HepG2 (cell line): ENCODE data around the gene TPM2. TPM values are rescaled to one million over a fixed set of nuclear protein-coding genes. Genes with fewer than 3 reads are reported as not detected.

Experiments
- FOXM1 ChIP-seq: sonication (generic); formaldehyde crosslinking; IDR thresholded peaks from 2 replicates; pipeline ENCODE4 v1.5.0; 2020; ENCODE audit warnings: missing genetic modification reagents
- MED8 ChIP-seq: sonication (generic); formaldehyde crosslinking; IDR thresholded peaks from 2 replicates; pipeline ENCODE4 v1.8.1; 2023; ENCODE audit warnings: mild to moderate bottlenecking, missing genetic modification reagents; ENCODE audit not compliant: insufficient replicate concordance
- MTA1 ChIP-seq: sonication (generic); formaldehyde crosslinking; IDR thresholded peaks from 2 replicates; pipeline ENCODE4 v1.4.0; 2020; ENCODE audit warnings: missing genetic modification reagents, mild to moderate bottlenecking, borderline replicate concordance
- PCBP2 ChIP-seq: fragments of 200-400 bp; formaldehyde crosslinking; optimal IDR thresholded peaks from 2 replicates; pipeline ENCODE3; 2018; ENCODE audit warnings: low read length, low read depth; ENCODE audit not compliant: poor library complexity, severe bottlenecking
- TRAFD1 ChIP-seq: sonication (generic); formaldehyde crosslinking; IDR thresholded peaks from 2 replicates; pipeline ENCODE4 v1.5.1; 2020; ENCODE audit warnings: missing genetic modification reagents, mild to moderate bottlenecking, borderline replicate concordance
- ZBTB25 ChIP-seq: IDR thresholded peaks from 2 replicates; pipeline ENCODE4 v1.6.1; 2018; ENCODE audit warnings: missing genetic modification reagents
- ZBTB26 ChIP-seq: IDR thresholded peaks from 2 replicates; pipeline ENCODE4 v1.6.1; 2016; ENCODE audit warnings: missing compliant biosample characterization, missing genetic modification reagents, borderline replicate concordance
- ZBTB40 ChIP-seq, 2 experiments: fragments of 450-650 bp in 1 of 2; sonication (generic) in 1 of 2; formaldehyde crosslinking in 1 of 2; IDR thresholded peaks; 2 replicates each; pipeline versions ENCODE4 v1.6.1 to v1.8.0; 2016 to 2022; ENCODE audit warnings: antibody characterized with exemption in 1 of 2, mild to moderate bottlenecking in 1 of 2, missing genetic modification reagents in 1 of 2
- ZKSCAN5 ChIP-seq: sonication (generic); formaldehyde crosslinking; IDR thresholded peaks from 2 replicates; pipeline ENCODE4 v1.5.1; 2020; ENCODE audit warnings: mild to moderate bottlenecking, missing genetic modification reagents
- ZSCAN31 ChIP-seq: sonication (generic); formaldehyde crosslinking; IDR thresholded peaks from 2 replicates; pipeline ENCODE4 v1.5.0; 2020; ENCODE audit warnings: low read depth, mild to moderate bottlenecking, missing genetic modification reagents
- polyA plus RNA-seq, 8 experiments: library from polyadenylated mRNA; depleted of rRNA in 3 of 8; stranded (reverse) in 7 of 8; unstranded in 1 of 8; fragments of >200 nt; fragmentation: Illumina TruSeq in 4 of 8; extraction: Trizol in 4 of 8; gene quantifications; 2 replicates each; pipeline versions ENCODE4 v1.2.1 to v1.2.3, GENCODE V29; 2011 to 2016; ENCODE audit warnings: low read depth in 4 of 8, missing spikeins in 1 of 8, mixed read lengths in 1 of 8; ENCODE audit not compliant: insufficient read depth in 1 of 8
- total RNA-seq, 5 experiments: library from RNA; depleted of rRNA; stranded (reverse); fragments of >200 nt; fragmentation: Illumina TruSeq; extraction: Trizol; gene quantifications; 2 replicates each; pipeline ENCODE4 v1.2.3, GENCODE V29; 2016; ENCODE audit warnings: low read depth in 1 of 5
- TF ChIP-seq, protein P1 (sequence below): sonication (generic); formaldehyde crosslinking; IDR thresholded peaks from 2 replicates; pipeline ENCODE4 v1.8.0; 2022; ENCODE audit warnings: low read depth, missing genetic modification reagents

TPM2 gene
- total and polyA plus RNA-seq, 2 of the 13 experiments (the other 11 are each of a cell fraction or from before 2014, with no cell fraction given): 3.1 to 10.7 TPM

DNA sequence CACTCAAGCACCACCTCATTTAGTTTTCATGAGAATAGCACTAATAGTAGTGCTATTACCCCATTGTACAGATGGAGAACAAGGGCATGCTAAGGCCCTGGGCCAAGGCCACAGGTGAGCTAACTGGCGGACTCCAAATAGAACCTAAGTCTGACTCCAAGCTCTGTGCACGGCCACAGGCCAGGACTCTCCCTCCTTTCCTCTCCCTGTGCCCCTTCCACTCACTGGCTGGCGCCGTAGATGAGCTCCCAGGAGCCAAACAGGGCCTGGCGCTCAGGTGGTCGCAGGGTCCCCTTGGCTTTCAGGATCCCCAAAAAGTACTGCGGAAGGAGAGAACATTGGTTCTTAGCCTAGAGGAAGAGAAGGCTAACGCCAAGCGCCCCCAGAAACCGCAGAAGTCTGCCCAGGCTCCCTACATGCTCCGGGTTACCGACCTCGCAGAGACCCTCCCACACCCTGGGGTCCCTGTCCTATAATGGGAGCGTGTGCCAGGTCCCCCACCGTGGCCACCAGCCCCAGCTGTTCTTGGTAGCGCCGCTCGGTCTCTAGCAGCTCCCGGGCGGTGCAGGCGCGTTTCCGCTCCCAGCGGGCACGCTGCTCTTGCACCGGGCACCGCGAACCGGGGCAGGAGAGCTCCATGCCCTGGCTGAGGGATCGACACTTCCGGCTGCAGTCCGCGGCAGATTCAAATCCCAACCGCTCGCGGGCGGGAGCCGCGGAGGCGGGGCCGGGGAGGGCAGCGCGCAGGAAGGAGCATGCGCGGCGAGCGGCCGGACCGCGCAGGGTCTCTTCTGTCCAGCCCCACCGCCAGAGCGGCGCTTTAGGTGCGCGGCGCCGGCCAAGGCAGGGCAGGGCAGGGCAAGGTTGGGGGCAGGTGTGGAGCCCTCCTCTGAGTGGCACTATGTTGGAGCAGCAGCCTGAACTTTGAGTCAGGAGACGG is 24.9 kb downstream of the TPM2 start, which contains the start of gene ARHGEF39 (continued):
- TF ChIP-seq ZBTB26: peak; percentile 70; the same call in 1 of the 2 replicates
- TF ChIP-seq ZBTB25 (CRISPR knock-in tag): peak; percentile 85; the same call in 1 of the 2 replicates
- TF ChIP-seq FOXM1 (CRISPR knock-in tag): 0 out of 2 replicates have a peak, but pooled peaks have one; percentile 84
- peak; percentile 74; the same call in 1 of the 2 replicates for TF ChIP-seq MTA1 (CRISPR knock-in tag)
- TF ChIP-seq, protein P1, sequence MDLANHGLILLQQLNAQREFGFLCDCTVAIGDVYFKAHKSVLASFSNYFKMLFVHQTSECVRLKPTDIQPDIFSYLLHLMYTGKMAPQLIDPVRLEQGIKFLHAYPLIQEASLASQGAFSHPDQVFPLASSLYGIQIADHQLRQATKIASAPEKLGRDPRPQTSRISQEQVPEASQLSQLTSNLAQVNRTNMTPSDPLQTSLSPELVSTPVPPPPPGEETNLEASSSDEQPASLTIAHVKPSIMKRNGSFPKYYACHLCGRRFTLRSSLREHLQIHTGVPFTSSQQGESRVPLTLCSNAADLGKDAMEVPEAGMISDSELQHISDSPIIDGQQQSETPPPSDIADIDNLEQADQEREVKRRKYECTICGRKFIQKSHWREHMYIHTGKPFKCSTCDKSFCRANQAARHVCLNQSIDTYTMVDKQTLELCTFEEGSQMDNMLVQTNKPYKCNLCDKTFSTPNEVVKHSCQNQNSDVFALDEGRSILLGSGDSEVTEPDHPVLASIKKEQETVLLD (CRISPR knock-in tag): peak; percentile 94
- no peak for TF ChIP-seq ZBTB40 (IDR thresholded peaks at IDR 0.05)
- TF ChIP-seq ZBTB40 (CRISPR knock-in tag; IDR thresholded peaks at IDR 0.05): 0 out of 2 replicates have a peak, but pooled peaks have one; percentile 61
- peak; percentile 30 for TF ChIP-seq MED8 (CRISPR knock-in tag)
- no peak for TF ChIP-seq ZKSCAN5 (CRISPR knock-in tag)
- peak; percentile 79 for TF ChIP-seq ZSCAN31 (CRISPR knock-in tag)
- TF ChIP-seq PCBP2: no peak
- no peak for TF ChIP-seq TRAFD1 (CRISPR knock-in tag)
